ENCODE results near the gene HLA-A.
"Not testable (repeated sequence)": the region's sequence is repeated elsewhere in the genome, so short reads cannot be mapped to it uniquely, and the experiment has no call there.

HLA-A gene

DNA sequence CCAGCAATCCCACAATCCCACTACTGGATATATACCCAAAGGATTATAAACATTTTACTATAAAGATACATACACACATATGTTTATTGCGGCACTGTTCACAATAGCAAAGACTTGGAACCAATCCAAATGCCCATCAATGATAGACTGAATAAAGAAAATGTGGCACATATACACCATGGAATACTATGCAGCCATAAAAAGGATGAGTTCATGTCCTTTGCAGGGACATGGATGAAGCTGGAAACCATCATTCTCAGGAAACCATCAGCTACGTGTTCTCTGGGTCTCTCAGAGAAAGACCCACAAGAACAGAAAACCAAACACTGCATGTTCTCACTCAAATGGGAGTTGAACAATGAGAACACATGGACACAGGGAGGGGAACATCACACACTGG is 21.4 kb downstream of the HLA-A start:
- not testable (repeated sequence) for DNase-seq

- DNase-seq, result no peak
Measured at GRCh38 chr6:29964518-29964886, 22.2 kb downstream of the HLA-A start.

- peak; percentile 83 to 87 for DNase-seq
Measured at GRCh38 chr6:29964887-29965562, 22.7 kb downstream of the HLA-A start.

DNA sequence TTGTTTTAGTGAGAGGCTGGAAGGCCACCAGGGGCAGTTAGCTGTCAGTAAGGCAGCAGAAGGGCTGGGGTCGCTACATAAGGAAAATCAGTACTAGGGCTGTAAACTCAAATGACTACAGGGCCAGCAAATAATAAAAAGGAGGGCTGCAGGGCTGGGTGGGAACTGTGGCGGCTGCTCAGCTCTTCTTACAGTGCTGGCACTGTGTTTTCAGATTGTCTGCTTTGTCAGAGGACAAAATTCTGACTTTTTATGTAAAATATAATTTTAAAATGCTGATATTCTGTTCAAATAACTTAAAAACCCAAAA is 23.2 kb downstream of the HLA-A start:
- DNase-seq, result no peak

DNA sequence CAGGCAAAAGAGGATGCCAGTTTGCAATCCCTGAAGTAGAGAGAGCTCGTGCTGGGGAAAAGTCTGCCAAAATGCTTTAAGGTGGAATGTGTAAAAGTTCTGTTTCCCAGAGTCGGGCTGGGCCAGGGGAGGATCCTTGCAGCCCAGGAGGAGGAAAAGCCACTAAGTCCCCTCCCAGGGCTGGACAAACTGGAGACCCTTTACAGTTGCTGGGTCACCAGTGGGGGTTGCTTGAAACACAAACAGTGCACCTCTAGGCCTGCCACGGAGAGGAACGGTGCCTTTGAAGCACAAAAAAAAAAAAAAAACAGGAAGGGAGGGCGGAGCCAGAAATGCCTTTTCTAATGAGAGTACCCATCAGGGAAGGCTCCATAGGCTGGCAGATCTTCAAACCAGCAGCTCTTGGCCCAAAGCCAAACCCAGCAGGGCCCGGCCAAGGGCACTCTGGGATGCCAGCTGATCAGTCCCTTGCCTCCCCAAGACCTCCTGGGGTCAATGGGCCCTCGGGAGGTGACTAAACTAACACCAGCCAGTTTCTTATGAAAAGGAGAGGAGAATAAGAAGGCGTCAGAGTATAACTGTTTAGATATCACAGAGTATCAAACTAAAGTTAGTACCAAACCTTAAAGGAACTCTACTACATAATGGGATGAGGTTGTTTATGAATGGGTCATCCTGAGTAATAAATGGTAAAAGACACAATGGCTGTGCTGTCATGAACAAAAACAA is 23.7 kb downstream of the HLA-A start:
- peak; percentile 66 to 83 for DNase-seq

GRCh38 chr6:29967379-29968010 is 25.2 kb downstream of the HLA-A start:
- DNase-seq, result no peak

GRCh38 chr6:29968130-29968529 is 25.8 kb downstream of the HLA-A start:
- DNase-seq, result no peak

GRCh38 chr6:29968905-29969304 is 26.6 kb downstream of the HLA-A start:
- no peak for DNase-seq

- no peak for DNase-seq
Measured at GRCh38 chr6:29970711-29971110, 28.4 kb downstream of the HLA-A start.

- DNase-seq, result no peak
Measured at GRCh38 chr6:29974901-29975560, 32.7 kb downstream of the HLA-A start.

GRCh38 chr6:29975561-29975907 is 33.2 kb downstream of the HLA-A start:
- DNase-seq, result no peak

DNA sequence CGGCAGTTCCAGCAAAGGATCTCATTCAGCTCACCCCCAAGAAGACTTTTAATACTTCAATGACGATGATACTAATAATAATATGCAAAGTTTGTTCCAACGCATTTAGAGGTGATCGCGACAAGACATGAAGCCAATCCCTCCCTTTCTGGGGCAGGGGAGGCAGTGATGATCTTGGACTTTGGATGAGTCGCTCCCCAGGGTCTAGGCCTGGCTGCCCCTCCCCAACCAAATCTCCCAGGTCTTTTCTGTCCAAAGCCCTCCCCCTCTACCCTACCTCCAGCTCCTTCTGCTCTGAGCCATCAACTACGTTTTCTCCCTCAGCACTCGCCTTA is 33.9 kb downstream of the HLA-A start:
- no peak for DNase-seq

GRCh38 chr6:29976588-29977424 is 34.5 kb downstream of the HLA-A start:
- DNase-seq, result peak; percentile 59 to 63

GRCh38 chr6:29977425-29977727 is 35.0 kb downstream of the HLA-A start:
- no peak for DNase-seq

DNA sequence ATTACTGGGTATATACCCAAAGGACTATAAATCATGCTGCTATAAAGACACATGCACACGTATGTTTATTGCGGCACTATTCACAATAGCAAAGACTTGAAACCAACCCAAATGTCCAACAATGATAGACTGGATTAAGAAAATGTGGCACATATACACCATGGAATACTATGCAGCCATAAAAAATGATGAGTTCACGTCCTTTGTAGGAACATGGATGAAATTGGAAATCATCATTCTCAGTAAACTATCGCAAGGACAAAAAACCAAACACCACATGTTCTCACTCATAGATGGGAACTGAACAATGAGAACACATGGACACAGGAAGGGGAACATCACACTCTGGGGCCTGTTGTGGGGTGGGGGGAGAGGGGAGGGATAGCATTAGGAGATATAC is 37.7 kb downstream of the HLA-A start:
- DNase-seq, result not testable (repeated sequence)

DNA sequence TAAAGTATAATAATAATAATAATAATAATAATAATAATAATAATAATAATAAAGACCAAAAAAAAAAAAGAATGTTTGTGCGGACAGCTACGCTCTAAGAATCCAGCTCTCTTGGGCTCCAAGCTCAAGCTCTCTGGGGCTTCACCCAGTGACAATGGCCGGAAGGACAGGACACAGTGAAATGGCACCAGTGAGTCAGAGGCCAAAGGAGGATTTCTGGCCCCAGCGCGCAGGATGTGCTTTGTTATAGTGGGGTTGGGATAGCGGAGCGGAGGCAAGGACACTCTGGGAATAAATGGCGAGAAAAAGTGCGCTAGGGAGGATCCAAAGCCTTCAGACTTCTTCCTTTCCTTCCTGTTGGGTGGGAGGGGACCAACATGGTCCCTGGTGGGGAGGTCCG is 38.2 kb downstream of the HLA-A start:
- DNase-seq, result no peak

GRCh38 chr6:29981211-29981812 is 39.0 kb downstream of the HLA-A start:
- DNase-seq, result no peak

GRCh38 chr6:29982097-29982496 is 39.8 kb downstream of the HLA-A start:
- no peak for DNase-seq

DNA sequence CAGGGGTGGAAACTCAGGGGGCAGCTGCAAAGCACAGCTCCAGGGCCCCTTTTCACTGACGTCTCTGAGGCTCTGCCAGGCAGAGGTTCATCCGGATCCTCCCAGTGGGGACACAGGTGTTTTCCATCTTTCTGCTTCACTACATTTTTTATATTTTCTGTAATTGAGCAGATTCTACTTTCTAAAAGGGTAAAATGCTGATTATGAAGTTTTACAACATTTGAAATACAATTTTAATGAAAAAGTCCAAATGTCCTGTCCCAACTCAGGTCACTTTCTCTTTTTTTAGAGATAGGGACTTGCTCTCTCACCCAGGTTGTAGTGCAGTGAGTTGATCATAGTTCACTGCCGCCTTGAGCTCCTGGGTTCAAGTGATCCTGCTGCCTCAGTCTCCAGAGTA is 41.9 kb downstream of the HLA-A start:
- no peak for DNase-seq

DNA sequence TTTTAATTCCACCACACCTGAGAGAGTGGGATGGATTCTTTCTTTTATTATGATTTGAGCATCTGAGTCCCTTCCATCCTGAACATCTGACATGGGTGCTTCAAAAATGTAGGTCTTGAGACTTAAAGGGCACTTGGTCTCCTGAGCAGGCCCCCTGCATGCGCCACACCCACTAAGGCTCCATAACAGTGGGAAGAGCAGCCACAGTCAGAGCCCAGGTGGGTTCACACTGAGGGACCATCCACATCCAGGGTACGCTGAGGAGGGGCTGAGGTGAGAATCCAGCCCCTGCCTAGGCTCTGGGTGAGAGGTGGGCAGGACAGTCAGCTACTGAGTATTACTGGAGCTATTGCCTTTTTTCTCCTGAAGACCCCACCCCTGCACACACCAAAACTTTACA is 42.7 kb downstream of the HLA-A start:
- DNase-seq, result no peak

DNA sequence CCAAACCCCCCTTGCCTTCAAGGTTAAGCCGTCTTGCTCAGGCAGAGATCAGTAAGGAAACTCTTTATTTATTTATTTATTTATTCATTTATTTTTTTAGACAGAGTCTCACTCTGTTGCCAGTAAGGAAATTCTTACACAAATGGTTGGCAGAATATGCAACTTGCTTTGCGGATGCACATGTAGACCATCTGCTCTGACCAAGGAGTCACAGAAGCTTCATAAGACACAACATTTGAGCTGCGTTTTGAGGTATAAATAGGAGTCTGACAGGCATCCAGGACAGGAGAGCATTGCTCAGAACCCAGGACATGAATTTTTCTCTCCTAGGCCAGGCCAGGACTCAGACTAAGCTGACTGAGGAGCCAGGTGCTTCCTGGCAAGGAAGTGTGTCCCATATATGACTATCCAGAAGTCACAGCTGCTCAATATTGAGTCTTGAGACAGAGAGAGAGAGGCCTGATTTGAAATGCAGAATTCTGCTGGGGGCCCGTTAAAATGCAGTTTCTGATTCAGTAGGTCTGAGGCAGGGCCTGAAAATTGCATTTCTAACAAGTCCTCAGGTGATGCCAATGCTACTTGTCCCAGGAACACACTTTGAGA is 43.9 kb downstream of the HLA-A start:
- no peak for DNase-seq

DNA sequence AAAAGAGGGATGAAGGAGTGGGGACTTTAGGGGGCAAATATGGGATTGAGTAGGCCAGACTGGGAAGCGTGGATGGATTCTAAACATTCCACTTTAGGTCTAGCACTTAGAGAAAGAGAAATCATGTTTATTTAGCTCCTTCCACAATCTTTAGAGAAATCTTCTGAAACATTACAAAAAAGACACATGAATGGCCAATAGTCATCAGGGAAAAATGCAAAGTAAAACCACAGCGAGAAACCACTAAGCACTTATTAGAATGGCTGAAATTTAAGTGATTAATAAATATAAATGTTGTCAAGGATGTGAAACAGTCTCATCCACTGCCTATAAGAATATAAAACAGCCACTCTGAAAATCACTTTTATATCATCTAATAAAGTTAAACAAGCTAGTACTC is 46.9 kb downstream of the HLA-A start:
- DNase-seq, result no peak

GRCh38 chr6:29990931-29991330 is 48.6 kb downstream of the HLA-A start:
- no peak for DNase-seq

Measured in CD4-positive, alpha-beta T cell treated with Interleukin-1 beta for 1 hour (primary cell).